GM21390 (cell line): Measurements from ENCODE around the gene ZNF76.

Experiments
- ATAC-seq: cut with Tn5 transposase; IDR thresholded peaks from one replicate; pipeline ENCODE4 v1.9.1; 2021; ENCODE audit not compliant: unreplicated experiment

Gene ZNF76

GRCh38 chr6:35259194-35259947 is at the start of gene ZNF76:
TSS of gene ZNF76 (plus strand) at chr6:35259735. CDS start at chr6:35281152, 21,417 bp downstream.
- peak; percentile 85 for ATAC-seq

GRCh38 chr6:35213298-35213791 is 46.2 kb upstream of the ZNF76 start:
- ATAC-seq = no peak

GRCh38 chr6:35213824-35214756 is 45.4 kb upstream of the ZNF76 start, which contains the start of gene SCUBE3:
TSS of gene SCUBE3 (plus strand) at chr6:35213956. CDS start at chr6:35214419, 463 bp downstream.
- no peak for ATAC-seq

GRCh38 chr6:35214869-35215664 is 44.5 kb upstream of the ZNF76 start:
- no peak for ATAC-seq

- no peak for ATAC-seq
These were observed 43.7 kb upstream of the ZNF76 start for GRCh38 chr6:35215665-35216411.

GRCh38 chr6:35216412-35216732 is 43.2 kb upstream of the ZNF76 start:
- no peak for ATAC-seq

GRCh38 chr6:35216851-35217811 is 42.4 kb upstream of the ZNF76 start:
- ATAC-seq = no peak

- ATAC-seq = no peak
These were observed 41.5 kb upstream of the ZNF76 start for GRCh38 chr6:35218021-35218420.

GRCh38 chr6:35218456-35218855 is 41.1 kb upstream of the ZNF76 start:
- no peak for ATAC-seq

- ATAC-seq = no peak
These were observed 39.7 kb upstream of the ZNF76 start for GRCh38 chr6:35219683-35220326.

- no peak for ATAC-seq
These were observed 38.8 kb upstream of the ZNF76 start for GRCh38 chr6:35220711-35221110.

- ATAC-seq = no peak
These were observed 36.1 kb upstream of the ZNF76 start for GRCh38 chr6:35223396-35223795.

GRCh38 chr6:35224720-35225119 is 34.8 kb upstream of the ZNF76 start:
- no peak for ATAC-seq

- ATAC-seq = no peak
These were observed 31.1 kb upstream of the ZNF76 start for GRCh38 chr6:35228481-35228880.

GRCh38 chr6:35229304-35229703 is 30.2 kb upstream of the ZNF76 start:
- no peak for ATAC-seq

GRCh38 chr6:35230498-35230897 is 29.0 kb upstream of the ZNF76 start:
- ATAC-seq = no peak

- no peak for ATAC-seq
These were observed 28.6 kb upstream of the ZNF76 start for GRCh38 chr6:35230950-35231349.

- ATAC-seq = no peak
These were observed 28.0 kb upstream of the ZNF76 start for GRCh38 chr6:35231563-35231962.

- no peak for ATAC-seq
These were observed 24.6 kb upstream of the ZNF76 start for GRCh38 chr6:35234901-35235300.
